ENCODE measurements around the gene SEC24B.

Gene SEC24B

GRCh38 chr4:109574443-109574850 lies 140.8 kb downstream of the SEC24B start:
- TF ChIP-seq PATZ1 (CRISPR knock-in tag; IDR thresholded peaks at IDR 0.05; ENCODE audit: borderline replicate concordance) (no peak), CSRNP3 (CRISPR knock-in tag; IDR thresholded peaks at IDR 0.05) (no peak), SNAI2 (CRISPR knock-in tag; IDR thresholded peaks at IDR 0.05) (no peak)
- ATAC-seq = no peak

- no peak for TF ChIP-seq BACH2 (CRISPR knock-in tag; IDR thresholded peaks at IDR 0.05; ENCODE audit: borderline replicate concordance)
- no peak for TF ChIP-seq GLIS3 (CRISPR knock-in tag; IDR thresholded peaks at IDR 0.05)
- TF ChIP-seq OSR1 (CRISPR knock-in tag; IDR thresholded peaks at IDR 0.05) = no peak
- no peak for TF ChIP-seq ESRRG (CRISPR knock-in tag; IDR thresholded peaks at IDR 0.05)
- no peak for TF ChIP-seq ZC3H10 (CRISPR knock-in tag; IDR thresholded peaks at IDR 0.05)
- no peak for TF ChIP-seq CSDC2 (CRISPR knock-in tag; IDR thresholded peaks at IDR 0.05)
- TF ChIP-seq PPARA (CRISPR knock-in tag; IDR thresholded peaks at IDR 0.05; ENCODE audit: borderline replicate concordance) = no peak
- no peak for TF ChIP-seq CSRNP3 (CRISPR knock-in tag; IDR thresholded peaks at IDR 0.05)
- no peak for TF ChIP-seq POU6F1 (CRISPR knock-in tag; IDR thresholded peaks at IDR 0.05; ENCODE audit: borderline replicate concordance, low read depth)
- ATAC-seq = no peak
Measured at GRCh38 chr4:109574931-109575804, 141.6 kb downstream of the SEC24B start.

- TF ChIP-seq ZC3H10 (CRISPR knock-in tag; IDR thresholded peaks at IDR 0.05) (no peak), BACH2 (CRISPR knock-in tag; IDR thresholded peaks at IDR 0.05; ENCODE audit: borderline replicate concordance) (no peak), ARNTL (CRISPR knock-in tag; IDR thresholded peaks at IDR 0.05; ENCODE audit: borderline replicate concordance, low read depth) (no peak), ZFP3 (CRISPR knock-in tag; IDR thresholded peaks at IDR 0.05) (no peak), CREB5 (CRISPR knock-in tag; IDR thresholded peaks at IDR 0.05; ENCODE audit: low read depth) (no peak), POU6F1 (CRISPR knock-in tag; IDR thresholded peaks at IDR 0.05; ENCODE audit: borderline replicate concordance, low read depth) (no peak), OSR1 (CRISPR knock-in tag; IDR thresholded peaks at IDR 0.05) (no peak), TCF4 (CRISPR knock-in tag; IDR thresholded peaks at IDR 0.05; ENCODE audit: borderline replicate concordance) (no peak), TOX (CRISPR knock-in tag; IDR thresholded peaks at IDR 0.05; ENCODE audit: borderline replicate concordance) (no peak), CSRNP3 (CRISPR knock-in tag; IDR thresholded peaks at IDR 0.05) (no peak), ZFP30 (CRISPR knock-in tag; IDR thresholded peaks at IDR 0.05) (no peak), TSHZ2 (CRISPR knock-in tag; IDR thresholded peaks at IDR 0.05) (no peak), CSDC2 (CRISPR knock-in tag; IDR thresholded peaks at IDR 0.05) (no peak), PPARA (CRISPR knock-in tag; IDR thresholded peaks at IDR 0.05; ENCODE audit: borderline replicate concordance) (no peak)
Measured at GRCh38 chr4:109576462-109576861, 142.8 kb downstream of the SEC24B start.

More at GRCh38 chr4:109576462-109576861, 142.8 kb downstream of the SEC24B start:
- no peak for ATAC-seq
